Breast epithelium (tissue), 3 donors: ENCODE measurements around the gene DHDH.

Source experiments
- POLR2A ChIP-seq: fragments of 450-650 bp; IDR thresholded peaks from one replicate; pipeline ENCODE4 v1.6.1; 2016; ENCODE audit warnings: antibody characterized with exemption, mild to moderate bottlenecking, moderate library complexity
- TF ChIP-seq, protein P1 (sequence below), 3 donors: fragments of 450-650 bp; IDR thresholded peaks; one replicate each; pipeline ENCODE4 v1.5.1; 2016 to 2017; ENCODE audit warnings: antibody characterized with exemption in 3 of 3, mild to moderate bottlenecking in 3 of 3, moderate library complexity in 3 of 3

DNA sequence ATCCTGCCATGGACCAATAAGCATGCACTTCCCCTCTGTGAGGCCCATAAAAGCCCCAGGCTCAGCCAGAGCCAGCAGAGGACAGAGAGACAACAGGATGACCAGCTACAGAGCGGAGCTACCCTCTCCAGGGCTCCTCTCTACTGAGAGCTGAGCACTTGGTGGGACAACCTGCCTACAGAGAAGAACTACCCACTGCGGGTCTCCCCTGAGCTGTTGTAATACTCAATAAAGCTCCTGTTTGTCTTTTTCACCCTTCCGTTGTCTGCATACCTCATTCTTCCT, 13.7 kb downstream of the DHDH start:
- TF ChIP-seq, protein P1, sequence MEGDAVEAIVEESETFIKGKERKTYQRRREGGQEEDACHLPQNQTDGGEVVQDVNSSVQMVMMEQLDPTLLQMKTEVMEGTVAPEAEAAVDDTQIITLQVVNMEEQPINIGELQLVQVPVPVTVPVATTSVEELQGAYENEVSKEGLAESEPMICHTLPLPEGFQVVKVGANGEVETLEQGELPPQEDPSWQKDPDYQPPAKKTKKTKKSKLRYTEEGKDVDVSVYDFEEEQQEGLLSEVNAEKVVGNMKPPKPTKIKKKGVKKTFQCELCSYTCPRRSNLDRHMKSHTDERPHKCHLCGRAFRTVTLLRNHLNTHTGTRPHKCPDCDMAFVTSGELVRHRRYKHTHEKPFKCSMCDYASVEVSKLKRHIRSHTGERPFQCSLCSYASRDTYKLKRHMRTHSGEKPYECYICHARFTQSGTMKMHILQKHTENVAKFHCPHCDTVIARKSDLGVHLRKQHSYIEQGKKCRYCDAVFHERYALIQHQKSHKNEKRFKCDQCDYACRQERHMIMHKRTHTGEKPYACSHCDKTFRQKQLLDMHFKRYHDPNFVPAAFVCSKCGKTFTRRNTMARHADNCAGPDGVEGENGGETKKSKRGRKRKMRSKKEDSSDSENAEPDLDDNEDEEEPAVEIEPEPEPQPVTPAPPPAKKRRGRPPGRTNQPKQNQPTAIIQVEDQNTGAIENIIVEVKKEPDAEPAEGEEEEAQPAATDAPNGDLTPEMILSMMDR (IDR thresholded peaks at IDR 0.05): no peak
- no peak for TF ChIP-seq POLR2A
